ENCODE measurements around the gene CNTNAP4.

- no peak for TF ChIP-seq CTCF (IDR thresholded peaks at IDR 0.05; ENCODE audit: borderline replicate concordance, extremely low read depth, low read length, poor library complexity, severe bottlenecking)
- no peak for TF ChIP-seq EZH2 (IDR thresholded peaks at IDR 0.05; ENCODE audit: borderline replicate concordance, low read depth, low read length, severe bottlenecking)
Measured at GRCh38 chr16:76293980-76294379, 16.8 kb downstream of the CNTNAP4 start.

All from DND-41 (cell line).